Loucy (cell line): ENCODE results near the gene GNA12.

ENCODE experiments used
- EZH2phosphoT487 ChIP-seq: fragments of 200-600 bp; IDR thresholded peaks from 2 replicates; pipeline ENCODE4 v1.6.1; 2018; ENCODE audit warnings: antibody characterized with exemption, mild to moderate bottlenecking, moderate library complexity, borderline replicate concordance
- TF ChIP-seq, protein P1 (sequence below): fragments of 200-600 bp; sonication (generic); conservative IDR thresholded peaks from 2 replicates; pipeline ENCODE4 v1.5.1; 2014; ENCODE audit warnings: mild to moderate bottlenecking, antibody characterized with exemption, low read length

DNA sequence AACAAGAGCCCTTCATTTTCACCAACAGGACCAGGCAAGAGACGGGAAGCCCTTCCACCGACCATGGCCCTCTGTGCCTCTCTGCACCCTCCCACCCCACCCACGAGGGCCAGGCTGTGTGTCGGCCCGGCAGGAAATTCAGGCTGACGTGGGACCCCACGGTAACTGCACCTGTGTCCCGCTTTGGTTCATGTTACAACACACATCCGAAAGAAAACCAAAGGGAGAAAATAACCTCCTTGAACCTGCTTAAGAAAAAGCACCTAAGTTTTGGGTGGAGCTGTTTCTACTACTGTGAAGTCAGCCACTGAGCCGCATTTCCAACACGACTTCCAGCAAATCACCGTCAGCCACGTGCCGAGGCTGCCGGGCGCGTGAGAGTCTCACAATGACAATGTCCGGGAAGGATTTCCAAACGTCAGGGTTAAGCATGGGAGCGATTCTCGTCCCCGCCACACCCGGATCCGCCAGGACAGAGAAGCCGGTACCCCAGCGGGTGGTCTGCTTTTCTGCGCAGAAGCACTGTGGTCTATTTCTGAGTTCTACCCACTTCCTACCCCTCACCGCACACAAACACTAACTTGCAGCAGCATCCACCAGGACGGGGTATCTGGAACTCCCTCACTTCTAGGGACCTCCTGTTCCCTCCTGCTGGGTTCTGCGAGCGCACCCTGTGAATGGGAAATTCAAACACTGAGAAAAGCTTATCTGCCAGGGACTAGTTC is 119.5 kb downstream of the GNA12 start:
- no peak for TF ChIP-seq EZH2phosphoT487
- TF ChIP-seq, protein P1, sequence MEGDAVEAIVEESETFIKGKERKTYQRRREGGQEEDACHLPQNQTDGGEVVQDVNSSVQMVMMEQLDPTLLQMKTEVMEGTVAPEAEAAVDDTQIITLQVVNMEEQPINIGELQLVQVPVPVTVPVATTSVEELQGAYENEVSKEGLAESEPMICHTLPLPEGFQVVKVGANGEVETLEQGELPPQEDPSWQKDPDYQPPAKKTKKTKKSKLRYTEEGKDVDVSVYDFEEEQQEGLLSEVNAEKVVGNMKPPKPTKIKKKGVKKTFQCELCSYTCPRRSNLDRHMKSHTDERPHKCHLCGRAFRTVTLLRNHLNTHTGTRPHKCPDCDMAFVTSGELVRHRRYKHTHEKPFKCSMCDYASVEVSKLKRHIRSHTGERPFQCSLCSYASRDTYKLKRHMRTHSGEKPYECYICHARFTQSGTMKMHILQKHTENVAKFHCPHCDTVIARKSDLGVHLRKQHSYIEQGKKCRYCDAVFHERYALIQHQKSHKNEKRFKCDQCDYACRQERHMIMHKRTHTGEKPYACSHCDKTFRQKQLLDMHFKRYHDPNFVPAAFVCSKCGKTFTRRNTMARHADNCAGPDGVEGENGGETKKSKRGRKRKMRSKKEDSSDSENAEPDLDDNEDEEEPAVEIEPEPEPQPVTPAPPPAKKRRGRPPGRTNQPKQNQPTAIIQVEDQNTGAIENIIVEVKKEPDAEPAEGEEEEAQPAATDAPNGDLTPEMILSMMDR: no peak
